NCI-H128 (cell line): ENCODE results near the gene SLC41A1.

Experiments used
- DNase-seq: peaks from one replicate; lab custom pipeline; 2025; ENCODE audit not compliant: unreplicated experiment; lab: John Stamatoyannopoulos, UW

Gene SLC41A1

DNA sequence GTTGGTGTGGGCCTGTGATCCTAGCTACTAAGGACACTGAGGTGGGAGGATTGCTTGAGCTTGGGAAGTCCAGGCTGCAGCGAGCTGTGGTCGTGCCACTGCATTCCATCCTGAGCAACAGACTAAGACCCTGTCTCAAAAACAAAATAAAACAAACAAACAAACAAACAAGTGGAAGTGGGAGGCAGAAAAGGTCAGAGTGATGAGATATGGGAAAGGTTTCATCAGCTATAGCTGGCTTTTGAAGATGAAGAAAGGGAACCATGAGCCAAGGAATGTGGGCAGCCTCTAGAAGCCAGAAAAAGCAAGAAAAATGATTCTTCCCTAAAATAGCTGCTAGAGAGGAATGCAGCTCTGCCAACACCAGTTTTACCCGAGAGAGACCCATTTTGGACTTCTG is 52.4 kb downstream of the SLC41A1 start:
- no peak for DNase-seq

DNA sequence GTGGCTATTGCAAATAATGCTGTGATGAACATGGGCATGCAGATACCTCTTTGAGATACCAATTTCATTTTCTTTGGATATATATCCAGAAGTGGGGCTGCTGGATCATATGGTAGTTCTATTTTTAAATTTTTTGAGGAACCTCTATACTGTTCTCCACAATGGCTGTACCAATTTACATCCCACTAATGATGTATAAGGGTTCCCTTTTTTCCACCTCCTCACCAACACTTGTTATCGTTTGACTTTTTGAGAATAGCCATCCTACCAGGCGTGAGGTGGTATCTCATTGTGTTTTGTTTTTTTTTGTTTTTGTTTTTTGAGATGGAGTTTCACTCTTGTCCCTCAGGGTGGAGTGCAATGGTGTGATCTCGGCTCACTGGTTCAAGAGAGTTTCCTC is 56.4 kb downstream of the SLC41A1 start:
- DNase-seq = no peak

DNA sequence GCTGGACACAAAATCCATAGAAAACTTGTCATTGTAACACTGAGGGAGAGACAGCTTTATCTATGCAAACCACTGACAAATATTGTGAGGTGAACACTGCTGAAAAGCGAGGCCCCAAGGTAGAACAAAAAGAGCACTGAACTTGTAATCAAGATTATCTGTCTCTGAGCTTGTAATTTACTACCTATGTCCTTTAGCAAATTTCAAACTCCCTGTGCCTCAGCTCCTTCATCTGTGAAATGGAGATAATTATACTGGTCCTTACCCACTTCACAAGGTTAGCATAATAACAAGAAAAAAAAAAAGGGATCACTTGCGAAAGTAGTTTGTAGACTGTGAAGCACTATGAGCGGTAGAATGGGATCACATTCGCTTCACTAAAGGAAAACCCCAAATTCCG is 58.1 kb downstream of the SLC41A1 start:
- no peak for DNase-seq

DNA sequence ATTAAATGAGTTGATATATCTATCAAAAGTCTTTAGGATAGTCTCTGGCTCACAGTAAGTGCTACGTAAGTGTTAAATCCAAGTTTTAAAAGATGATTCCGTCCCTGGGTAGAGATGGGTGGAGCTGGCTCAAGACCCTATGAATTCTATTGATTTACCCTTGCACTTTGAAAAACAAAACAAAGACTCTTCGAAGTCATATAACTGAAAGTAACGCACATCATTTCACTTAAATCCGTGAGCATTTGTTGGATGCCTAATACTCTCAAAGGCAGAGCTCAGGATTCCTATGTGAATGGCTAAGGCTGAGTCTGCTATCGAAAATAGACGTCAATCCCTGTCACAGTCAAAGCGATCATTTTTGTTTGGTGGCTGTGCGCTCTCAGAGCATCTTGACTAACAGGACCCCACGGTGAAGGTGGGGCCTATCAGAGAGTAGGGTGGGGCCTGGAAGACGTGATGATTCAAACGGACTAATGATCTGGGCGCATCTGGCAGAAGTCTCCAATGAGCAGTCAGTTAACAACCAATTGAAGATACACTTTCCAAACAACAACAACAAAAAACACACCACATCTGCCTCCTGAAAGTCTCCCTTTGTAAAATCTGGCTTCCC is 61.9 kb downstream of the SLC41A1 start:
- no peak for DNase-seq

DNA sequence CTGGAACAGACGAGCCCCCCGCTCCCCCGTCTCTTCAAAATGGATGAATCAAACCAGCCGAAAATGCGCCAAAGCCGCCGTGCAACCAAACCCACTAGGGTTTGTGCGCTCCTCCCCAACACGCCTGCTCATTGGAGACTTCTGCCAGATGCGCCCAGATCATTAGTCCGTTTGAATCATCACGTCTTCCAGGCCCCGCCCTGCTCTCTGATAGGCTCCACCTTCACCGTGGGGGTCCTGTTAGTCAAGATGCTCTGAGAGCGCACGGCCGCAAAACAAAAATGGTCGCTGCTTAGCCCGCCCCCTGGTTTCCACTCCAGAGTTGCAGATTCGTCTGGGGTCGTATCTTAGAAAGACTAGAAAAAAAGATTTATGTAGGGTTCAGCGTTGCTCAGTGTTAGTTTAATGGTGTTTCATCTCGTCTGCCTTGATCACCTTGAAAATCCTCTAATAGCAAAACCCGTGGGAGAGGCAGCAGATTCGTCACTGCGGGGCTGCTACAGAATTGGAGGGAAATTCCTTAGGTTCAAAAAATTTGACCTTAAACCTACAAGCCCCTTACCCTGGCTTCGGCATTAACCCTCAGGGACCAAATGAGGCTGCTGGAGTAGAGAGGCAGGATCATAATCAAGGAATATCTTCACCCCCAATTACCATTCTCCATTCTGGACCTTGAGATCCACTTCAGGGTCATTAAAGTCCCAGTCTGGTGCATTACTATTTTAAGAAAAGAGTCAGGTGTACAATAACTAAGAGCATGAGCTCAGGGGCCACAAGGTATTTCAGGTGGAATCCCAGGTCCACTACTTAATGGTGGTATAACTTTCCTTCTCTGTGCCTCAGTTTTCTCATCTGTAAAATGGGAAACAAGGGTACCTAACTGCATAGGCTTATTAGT is 62.6 kb downstream of the SLC41A1 start, which contains the start of gene NUCKS1:
TSS of gene NUCKS1 (minus strand) at position 45 of the 898 bp plus-strand sequence. CDS start 209 bp downstream, outside the sequence.
- DNase-seq = peak; percentile 99

DNA sequence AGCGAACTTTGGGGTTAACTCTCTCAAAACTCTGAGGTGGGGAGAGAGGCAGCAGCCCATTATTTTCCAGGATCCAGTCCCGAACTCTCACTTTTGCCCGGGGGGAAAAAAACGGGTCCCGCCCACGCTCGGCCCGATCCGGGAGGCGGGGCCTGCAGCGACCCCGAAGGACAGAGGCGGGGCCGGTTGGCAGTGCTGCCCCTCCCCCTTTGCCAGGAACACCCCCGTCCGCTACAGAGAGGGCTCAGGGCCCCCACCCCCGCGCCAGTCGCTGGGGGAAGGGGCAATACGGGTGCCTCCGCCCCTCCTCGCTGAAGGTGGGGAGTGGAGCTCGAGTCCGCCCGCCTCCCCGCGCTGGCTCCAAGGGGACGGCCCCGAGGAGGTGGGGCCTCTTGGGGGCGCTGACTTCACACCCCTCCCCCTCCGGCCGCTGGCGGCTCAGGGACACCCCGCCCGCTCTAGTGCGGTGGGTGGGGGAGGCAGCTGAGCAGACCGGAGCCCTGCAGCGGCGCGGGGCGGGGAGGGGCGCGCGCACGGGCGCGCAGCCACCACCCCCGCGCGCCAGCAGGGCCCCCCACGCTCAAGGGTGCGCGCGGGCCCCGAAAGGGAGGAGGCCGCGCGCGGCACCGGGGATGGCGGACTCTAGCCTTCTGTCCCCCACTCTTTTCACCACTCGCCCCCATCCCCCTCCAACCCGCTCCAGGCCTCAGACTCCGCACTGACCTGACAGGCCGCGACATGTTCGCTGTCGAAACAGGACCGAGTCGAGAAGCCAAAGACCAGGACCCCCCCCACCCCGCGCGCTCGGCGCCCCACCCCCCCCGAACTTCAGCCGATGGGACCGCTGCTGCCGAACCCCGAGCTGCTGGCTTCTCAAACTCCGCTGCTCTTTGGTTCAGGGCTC is 63.5 kb downstream of the SLC41A1 start:
- peak; percentile 97 for DNase-seq

DNA sequence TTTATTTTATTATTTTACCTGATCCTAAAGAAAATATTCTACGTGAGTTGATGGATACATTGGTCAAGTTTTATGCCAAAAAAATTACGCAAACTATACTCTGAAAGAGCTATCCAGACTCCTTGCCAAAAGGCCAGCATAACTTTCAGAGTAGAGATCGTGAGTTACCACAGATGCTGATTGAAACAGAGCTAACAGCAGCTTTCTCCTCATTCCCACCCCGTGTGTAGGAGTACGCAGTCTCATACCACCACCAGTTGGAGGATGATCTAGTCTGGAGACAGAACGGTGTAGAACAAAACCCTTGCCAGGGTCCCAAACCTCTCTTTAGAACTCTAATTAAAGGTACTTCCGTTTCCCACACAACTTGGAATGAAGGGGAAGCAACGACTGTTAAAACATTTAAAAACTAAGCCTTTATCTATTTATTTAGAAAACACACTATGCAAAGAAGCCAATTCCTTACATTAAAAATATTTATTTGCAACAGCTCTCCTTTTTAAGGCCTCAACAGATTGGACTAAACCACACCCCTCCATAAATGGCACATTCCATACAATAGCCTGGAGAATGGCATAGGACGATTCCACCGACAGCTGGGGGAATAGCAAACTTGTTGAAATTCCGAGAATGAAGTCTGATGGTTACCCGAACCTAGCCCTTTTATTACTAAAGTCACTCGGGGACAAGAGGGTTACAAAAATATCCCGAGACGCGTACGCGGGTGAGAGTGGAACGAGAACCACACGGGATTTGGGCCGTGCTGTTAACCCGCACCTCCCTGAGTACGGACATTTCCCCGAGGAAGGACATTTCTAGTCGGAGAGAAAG is 64.4 kb downstream of the SLC41A1 start:
- no peak for DNase-seq

DNA sequence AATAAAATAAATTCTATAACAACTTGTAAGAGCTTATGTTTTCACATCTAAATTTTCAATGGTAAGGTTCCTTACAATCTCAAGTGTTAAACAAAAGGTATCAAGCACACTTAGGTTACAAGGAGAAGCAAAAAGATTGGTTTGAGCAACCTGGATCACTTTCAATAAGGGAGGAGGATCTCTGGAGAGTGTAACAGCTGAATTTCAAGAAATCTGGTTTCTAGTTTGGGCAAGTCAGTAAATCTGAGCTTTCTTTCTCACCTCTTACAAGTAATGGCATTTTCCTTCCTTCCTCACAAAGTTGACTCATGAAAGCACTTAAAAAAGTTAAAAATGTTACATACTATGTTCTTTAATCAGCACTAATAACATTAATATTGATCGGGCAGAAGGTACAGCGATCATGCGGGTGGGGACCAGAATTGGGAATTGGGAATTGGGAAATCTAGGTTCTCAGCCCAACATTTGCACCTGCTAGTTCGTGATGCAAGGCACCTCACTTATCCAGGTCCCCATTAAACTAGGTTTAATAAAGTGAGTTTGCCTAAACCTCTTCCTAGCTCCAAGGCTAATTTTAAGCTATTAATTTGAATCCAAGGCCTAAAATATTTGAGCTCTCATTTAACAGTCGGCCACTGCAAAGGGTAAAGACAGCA is 66.1 kb downstream of the SLC41A1 start:
- DNase-seq = no peak

DNA sequence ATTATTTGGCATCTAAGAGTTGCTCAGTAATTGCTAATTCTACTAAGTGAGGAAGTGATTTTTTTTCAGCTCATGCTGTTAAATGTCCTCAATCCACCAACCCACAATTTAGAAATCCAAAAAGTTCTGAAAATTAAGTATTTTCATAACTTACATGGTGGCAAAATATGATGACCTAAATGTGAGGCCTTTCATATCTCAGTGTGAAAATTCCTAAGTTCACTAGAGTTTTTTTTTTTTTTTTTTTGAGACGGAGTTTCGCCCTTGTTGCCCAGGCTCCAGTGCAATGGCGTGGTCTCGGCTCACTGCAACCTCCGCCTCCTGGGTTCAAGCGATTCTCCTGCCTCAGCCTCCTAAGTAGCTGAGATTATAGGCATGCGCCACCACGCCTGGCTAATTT is 68.6 kb downstream of the SLC41A1 start:
- DNase-seq = no peak

DNA sequence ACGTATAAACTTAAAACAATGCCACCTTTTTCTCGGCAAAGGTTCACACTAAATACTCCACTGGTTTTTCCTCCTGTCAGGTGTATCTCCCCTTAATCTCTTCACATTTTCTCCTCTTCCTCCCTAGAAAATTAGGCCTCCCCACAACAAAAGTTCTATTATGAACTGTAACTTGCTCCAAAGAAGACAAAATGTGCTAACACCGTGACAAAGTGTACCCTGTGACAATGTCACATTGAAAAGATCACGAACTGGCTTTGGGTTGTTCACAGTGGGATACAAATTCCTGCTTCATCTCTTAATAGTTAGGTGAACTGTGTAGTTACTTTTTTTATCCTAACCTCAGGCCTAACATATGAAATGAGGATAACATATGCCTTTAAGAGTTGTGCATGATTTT is 69.0 kb downstream of the SLC41A1 start:
- DNase-seq = no peak

DNA sequence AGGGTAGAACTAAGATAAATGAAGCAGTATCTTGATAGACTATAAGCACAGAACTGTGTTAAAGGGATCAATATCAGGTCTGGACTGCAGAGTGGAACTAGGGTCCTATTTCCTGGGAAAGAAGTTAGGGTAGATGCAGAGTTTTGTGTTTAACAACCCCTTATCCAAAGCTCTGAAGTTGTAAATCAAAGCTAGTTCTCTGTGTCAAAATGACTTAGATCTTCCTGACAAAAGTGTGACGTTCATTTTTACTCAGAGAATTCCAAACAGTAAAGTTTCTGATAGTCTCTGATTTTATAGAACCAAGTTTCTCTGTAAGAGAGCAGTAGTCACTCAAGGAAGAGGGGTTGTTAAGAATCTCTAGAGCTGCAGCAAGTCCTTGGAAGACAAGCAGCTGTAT is 71.3 kb downstream of the SLC41A1 start:
- DNase-seq = no peak

DNA sequence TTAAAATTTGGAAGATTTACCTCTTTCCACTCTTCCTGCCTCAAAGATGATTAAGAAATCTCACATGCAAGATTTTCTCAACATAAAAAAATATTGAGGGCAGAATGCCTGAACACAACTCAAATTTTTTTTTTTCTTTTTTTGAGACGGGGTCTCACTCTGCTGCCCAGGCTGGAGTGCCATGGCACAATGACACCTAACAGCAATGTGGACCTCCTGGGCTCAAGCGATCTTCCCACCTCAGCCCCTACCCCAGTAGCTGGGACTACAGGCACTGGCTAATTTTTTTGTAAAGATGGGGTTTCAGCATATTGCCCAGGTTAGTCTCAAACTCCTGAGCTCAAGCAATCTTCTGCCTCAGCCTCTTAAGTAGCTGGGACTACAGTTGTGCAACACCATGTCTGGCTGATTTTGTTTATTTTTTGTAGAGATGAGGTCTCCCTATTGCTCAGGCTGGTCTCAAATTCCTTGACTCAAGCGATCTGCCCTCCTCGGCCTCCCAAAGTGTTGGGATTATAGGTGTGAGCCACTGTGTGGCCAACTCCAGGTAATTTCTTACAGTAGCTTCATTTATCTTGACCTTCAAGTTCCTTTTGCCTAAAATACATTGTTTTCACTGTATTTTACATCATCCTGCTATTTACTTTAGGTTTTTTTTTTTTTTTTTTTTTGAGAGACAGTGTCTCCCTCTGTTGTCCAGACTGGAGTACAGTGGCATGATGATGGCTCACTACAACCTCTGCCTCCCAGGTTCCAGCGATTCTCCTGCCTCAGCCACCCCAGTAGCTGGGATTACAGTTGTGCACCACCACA is 73.4 kb downstream of the SLC41A1 start:
- no peak for DNase-seq
